ENCODE measurements around the gene INO80.

Gene INO80

DNA sequence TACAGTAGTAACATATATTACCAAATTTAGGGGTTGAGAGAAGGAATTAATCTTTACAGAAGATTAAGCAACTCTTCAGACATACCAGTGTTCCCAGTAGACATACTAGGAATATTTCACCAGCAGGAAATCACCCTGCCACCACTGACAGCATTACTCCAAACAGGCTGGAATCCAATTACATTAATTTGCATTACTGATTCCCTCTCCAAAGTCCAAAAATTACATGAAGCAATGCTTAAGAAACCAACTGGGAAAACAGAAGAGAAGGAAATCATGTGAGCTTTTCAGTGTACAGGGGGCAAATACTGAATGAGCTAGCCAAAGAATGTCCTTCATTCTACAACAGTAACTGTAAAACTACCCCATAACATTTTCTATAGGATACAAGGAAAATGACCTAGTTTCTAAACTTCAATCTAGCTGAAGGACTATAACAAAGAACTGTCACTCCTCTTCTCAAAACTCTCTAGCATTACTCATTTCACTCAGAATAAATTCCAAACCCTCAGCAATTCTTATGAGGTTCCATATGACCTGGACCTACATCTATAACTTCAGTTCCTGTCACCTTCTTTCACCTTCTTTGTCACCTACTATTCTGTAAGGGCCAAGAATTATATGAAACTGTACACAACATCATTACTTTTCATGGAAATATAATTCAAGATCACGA lies 72.7 kb downstream of the INO80 start:
- no peak for DNase-seq

DNA sequence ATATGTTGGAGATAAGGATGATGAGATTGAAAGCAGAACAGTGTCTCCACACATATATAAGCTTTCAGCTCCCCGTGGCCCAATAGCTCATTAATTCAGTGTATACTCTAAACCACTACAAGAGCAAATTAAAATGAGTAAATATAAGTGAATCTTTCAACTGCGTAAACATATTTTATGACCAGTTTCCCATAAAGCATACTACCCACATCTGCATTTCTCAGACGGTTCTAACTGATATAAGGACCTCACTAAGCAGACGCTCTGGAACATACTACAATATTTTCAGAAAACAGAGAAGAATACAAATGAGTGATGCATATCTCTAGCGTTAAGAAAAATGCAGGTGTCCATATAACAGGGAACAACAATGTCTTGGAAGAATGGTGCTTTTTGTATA lies 73.2 kb downstream of the INO80 start:
- DNase-seq = no peak

DNA sequence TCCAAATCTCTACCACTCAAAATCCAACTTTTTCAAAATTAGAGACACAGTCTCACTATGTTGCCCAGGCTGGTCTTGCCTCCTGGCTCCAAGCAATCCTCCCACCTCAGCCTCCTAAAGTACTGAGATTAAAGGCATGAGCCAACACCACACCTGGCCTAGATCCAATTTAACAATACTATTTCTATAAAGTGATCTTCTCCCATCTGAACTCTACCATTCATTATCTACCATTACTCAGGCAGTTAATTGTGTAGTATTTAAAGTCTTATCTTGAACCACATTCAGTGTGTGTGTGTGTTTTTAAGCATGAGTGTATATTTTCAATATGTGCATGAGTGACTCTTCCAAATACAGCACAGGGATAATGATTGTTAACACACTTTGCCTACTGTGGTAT lies 77.0 kb downstream of the INO80 start:
- peak; percentile 81 for DNase-seq

DNA sequence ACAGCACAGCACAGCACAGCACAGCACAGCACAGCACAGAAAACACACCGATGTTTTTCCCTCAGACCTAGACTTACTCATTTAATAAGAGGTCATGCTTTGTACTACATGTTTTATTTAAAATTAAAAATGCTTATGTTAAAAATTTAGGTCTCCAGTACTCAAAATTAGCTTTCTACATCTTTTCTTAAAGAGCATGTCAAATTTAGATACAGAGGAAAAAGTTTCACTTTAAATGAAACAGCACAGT lies 84.1 kb downstream of the INO80 start:
- no peak for DNase-seq

DNA sequence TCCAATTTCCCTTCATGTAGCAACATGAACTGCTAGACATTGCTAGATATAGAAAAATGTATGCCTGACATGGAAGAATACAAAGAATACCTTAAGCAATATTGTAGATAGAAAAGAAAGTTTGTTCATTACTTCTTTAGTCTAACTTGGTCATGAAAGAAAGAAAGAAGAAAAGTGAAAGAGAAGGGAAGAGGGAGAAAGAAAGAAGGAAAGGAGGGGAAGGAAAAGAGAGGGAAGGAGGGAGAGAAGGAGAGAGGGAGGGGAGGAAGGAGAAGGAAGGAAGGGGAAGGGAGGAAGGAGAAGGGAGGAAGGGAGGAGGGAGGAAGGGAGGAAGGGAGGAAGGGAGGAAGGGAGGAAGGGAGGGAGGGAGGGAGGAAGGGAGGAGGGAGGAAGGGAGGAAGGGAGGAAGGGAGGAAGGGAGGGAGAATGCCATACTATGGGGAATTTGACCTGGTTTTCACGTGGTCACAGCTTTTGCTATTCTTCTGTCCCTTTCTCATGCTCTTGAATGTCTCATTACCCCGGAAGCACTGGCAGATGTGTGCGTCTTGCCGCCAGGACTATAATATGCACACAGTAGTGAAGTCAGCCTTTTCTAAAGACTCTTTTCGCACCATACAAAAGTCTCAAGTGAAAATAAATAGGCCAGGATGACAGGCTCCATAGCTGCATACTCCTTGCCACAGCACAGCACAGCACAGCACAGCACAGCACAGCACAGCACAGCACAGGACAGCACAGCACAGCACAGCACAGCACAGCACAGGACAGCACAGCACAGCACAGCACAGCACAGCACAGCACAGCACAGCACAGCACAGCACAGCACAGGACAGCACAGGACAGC lies 84.6 kb downstream of the INO80 start:
- DNase-seq = no peak

DNA sequence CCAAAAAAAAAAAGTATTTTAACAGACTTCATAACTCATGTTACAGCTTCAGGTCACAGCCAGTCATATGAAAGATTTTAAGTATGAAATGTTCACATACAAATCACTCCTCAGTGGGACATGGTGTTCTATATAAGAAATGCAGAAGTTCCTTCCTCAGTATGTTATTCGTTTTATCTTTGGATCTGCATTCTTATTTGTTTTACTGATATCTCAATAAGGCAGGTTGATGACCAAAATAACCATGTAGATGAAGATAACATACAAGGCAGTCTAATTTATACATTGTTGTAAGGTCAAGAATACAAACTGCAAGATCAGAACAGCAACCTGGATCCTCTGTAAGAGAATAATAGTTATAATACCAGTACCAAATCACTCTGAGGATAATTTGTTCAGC lies 87.2 kb downstream of the INO80 start:
- peak; percentile 9 for DNase-seq

DNA sequence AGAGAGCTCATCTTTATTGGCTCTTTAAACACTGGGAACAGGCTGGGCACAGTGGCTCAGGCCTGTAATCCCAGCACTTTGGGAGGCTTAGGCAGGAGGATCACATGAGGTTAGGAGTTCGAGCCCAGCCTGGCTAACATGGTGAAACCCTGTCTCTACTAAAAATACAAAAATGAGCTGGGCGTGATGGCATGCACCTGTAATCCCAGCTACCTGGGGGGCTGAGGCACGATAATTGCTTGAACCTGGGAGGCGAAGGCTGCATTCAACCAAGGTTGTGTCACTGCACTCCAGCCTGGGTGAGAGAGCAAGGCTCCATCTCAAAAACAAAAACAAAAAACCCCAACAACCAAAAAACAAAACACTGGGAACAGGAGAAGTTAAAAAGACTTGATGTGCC lies 90.7 kb downstream of the INO80 start:
- DNase-seq = no peak

DNA sequence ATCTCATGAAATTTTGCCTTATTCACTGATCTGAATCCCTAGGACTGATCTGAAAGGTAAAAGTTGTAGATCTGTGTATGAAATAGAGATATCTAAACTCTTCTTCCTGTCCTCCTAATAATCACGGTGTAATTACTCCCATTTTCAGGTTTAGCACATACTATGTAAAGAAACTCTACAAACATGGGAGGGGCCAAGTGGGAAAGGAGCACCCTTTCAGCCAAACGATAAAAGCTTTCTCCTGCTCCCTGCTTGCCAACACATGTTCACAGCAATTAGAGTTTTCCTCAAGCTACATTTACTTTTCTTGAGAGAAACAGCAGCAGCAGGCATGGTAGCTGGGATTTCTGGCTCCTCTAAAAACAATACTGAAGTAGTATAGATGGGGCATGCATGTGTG lies 91.2 kb downstream of the INO80 start:
- DNase-seq = no peak

DNA sequence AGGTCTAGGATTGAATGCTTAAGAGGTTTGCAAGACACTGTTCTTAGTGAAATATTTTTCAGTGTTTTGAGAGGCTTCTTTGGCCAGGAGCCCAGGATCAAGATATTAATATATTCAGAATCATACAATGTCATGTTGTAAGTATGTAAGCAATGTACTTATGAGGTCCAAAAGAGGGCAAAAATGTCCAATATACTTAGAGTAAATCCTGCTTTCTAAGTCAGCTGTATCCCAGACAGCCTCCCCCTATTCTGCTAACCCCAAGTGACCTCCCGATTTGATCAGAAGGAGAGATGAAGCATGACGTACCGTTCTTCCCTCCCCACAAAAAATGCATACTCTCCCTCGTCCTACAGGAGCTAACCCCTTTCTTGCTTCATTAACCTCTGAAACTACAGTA lies 91.9 kb downstream of the INO80 start:
- DNase-seq = no peak

DNA sequence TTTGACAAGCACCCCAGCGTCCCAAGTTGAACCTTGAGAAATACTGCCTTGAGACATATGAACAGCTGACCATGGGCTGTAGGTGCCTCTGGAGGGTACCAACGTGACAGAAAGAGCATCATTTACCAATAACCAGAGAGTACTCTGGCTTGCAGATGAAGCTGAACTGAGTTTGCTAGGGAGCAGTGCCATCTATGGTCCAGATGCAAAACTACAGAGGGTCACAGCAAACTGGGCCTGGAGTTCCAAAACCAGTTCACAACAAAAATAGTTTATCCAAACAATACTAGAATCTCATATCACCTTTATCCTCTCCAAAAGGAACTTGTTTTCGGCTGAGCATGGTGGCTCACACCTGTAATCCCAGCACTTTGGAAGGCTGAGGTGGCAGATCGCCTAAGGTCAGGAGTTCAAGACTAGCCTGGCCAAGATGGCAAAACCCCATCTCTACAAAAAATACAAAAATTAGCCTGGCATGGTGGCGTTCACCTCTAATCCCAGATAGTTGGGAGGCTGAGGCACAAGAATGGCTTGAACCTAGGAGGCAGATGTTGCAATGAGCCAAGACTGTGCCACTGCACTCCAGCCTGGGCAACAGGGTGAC lies 93.5 kb downstream of the INO80 start:
- peak; percentile 41 for DNase-seq

DNA sequence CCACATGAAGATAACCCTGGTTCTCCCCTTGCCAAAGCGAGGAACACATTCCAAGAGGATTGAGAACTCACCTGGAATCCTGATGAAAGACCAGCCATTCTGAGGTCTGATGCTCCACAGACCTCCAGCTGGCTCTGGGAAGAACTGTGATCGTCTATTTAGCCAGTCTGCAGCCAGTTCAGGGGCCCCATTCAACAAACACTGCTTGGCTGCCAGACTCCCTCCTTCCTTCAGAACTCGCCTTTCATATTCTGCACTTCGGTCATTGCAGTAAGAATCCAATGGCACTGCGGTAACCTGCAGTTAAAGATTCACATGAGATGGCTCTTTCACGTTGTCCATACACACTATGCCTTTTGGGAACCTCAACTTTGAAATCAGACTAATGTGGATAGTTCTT lies 95.3 kb downstream of the INO80 start:
- DNase-seq = no peak

DNA sequence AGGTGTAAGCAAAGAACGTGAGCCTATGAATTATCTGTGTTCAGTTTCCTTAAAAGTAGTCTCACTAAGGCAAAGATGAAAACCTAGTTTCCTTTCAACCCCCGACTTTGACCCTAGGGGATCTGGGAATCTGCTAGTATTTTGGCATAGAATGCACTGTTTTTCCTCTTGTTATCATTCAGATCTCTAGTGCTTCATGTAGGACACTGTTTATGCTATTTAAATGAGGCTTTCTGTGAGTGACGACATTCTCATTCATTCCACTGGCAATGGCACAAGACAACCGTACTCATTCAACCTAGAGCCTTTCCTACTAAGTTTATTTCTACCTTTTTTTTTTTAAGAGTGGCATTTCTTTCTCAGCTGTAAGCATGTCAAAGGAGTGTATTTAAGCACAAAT lies 95.8 kb downstream of the INO80 start:
- no peak for DNase-seq

DNA sequence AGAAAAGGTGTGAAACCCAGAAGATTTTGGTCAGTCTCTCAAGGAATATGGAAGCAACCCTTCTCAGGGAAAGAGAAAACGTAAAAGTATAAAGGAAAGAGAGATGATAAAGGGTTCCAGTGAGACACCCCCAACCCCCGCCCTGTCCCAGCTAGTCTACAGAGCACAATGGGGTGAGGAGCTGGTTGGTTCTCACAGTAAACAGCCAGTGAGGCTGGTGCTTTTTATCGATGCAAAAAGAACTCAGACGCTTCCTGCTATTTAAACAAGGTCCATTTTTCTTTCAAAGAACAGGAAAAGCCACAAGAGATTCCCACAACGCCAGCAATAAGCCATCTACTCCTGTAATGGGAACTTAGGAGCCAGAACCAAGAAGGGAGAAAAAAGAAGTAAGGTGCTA lies 96.9 kb downstream of the INO80 start:
- DNase-seq = no peak

DNA sequence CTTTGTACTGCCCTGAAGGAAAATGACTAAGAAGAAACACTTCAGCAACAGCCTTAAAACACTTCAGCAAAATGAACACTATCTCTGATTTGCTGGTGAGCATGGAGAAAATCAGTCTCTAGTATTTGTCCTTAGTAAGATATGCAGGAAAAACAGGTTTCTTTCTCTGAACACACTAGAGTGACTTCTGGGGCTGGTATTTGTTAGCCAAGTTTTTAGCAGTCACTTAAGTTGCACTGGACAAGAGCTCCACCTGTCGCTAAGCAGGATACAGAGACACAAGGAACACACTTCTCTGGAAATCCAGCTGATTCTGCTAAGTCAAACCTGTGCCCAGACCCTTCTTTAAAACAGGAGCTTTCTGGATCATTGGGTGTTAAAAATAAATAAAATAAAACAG lies 97.5 kb downstream of the INO80 start:
- peak; percentile 21 for DNase-seq

DNA sequence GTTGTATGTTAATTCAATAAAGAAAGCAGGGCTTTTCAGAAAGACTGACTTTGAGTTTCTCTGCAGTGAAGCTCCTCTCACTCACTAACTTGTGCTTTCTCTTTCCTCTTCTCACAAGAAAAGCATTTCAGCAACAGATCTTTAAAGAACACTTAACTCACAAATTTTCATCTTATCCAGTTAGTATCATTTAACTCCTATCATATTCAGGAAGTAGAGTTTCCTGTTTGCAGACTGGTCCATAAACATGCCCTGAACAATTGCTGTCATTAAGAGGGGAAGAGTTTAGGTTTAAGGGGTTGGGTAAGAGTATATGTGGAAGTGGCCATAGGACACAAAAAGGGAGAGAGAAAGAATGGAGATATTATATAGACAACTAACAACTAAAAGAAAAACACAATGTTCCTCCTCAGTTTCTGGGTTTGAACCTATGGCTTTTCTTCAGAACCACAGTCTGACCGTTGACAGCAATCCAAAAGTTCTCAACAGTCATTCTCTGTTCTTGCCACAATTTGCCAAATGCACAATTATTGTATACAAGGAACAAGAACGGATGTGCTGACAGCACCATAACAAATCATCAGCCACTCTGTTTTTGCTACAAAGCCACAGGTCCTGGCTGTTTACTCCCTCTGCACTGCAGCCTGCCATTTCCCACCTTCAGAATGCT lies 98.9 kb downstream of the INO80 start:
- no peak for DNase-seq

DNA sequence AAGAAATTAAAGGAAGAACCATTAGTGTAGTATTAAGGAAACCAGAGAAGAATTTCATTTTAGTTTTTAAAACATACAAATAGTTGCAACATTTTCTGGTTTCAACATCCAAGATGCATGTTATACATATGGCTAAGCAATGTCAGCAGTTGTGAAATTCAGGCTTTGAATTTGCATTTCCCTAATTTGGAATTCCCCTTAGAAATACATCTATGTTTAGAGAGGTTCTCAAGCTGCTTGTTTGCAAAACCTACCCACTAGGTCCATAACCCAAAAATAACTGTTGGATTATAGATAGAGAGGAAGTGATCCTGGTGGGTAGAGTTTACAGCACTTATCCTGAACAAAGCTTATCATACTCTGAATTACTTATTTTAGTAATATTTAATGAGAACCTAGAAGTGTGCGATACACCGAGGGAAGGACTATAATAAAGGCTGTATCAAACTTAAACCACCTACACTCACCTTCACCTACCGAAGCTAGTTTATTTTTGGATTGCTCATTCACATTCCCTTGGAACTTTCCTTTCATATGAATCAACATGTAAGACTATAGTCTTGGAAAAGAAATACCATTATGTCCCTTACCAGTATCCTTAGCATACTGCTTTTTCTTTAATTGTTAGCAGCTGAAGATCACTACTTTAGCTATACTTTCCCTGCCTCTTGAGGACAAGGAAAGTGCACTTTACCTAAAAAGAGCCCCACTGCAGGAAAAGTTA lies 102.2 kb downstream of the INO80 start:
- DNase-seq = no peak

DNA sequence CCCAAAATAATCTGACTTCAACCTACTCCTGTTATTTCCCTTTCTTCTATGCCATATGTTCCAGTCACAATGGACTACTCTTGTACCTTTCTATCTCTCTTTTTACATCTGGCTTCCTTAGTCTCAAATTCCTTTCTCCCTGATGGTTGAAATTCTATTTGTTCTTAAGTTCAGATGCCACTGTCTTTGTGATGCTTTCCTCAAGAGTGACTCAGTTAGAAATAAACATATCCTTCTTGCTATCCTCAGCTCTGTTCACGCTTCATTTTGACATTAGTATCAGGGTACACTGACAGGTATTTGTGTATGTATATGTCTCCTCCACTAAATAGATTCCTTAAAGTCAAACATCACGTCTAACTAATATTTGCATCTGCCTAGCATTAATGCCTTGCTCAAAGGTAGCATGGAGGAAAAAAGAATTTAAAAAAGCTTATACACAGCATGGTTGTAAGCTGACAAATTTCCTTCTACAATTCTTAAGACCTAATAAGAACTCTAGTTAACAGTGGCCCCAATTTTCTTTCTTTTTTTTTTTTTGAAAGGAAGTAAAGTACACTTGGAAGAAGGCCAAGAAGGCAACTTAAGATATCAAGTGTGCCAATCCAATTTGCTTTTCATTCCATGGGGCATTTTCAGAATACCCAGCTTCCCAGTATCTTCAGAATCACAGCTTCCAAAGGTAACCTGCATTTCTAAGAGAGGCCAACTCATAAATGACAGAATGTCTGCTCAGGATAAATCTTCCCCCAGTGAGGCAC lies 104.8 kb downstream of the INO80 start:
- peak; percentile 11 for DNase-seq

DNA sequence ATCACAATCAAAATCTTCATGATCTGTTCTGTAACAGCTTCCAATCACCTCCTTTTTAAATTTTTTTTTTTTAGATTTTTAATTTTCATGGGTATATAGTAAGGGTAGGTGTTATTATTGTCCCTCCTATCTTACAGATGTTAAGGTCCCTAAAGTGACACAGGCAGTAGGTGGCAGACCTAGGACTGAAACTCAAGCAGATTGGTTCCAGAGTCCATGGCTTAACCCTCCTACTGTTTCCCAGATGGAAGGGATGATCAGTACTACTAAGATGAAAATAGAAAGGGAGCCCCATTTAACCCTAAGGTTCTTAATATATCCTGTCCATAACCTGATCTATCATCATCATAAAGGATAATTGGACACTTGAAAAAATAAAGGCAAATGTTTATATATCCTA lies 105.7 kb downstream of the INO80 start:
- no peak for DNase-seq

DNA sequence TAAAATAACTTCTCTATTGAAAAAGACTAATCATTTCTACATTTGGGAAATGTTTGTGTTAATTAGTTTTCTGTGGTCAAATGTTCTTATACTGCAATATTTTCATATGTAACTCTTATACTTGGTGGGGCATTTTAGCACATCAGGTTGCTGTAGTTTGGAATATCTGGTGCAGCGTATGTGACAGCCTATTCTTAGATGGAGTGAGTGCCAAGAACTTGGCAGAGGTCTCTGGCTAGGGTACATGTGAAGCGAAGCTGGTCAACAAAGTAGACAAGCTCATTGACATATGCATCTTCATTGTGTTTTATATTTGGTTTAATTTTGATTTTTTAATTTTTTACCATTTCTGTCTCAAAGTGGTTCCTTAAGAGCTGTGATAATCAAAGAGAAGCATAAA lies 109.6 kb downstream of the INO80 start:
- DNase-seq = no peak

DNA sequence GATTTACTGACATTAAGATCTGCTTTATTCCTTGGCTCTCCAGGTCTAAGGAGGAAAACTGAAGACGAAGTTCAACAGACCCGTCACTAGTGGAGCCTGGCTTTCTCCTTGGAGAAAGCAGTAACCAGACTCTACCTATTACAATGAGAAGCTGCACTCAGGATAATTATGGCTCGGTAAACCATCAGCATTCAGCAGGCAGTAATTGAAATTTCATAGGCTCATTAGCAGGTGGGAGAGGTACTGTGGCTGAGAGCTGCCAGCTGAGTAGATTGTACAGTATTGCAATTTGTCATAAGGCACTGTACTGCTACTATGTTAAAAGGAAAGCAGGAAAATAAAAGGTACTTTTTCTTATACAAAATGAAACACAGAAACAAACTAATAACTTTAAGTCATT lies 111.6 kb downstream of the INO80 start:
- no peak for DNase-seq

DNA sequence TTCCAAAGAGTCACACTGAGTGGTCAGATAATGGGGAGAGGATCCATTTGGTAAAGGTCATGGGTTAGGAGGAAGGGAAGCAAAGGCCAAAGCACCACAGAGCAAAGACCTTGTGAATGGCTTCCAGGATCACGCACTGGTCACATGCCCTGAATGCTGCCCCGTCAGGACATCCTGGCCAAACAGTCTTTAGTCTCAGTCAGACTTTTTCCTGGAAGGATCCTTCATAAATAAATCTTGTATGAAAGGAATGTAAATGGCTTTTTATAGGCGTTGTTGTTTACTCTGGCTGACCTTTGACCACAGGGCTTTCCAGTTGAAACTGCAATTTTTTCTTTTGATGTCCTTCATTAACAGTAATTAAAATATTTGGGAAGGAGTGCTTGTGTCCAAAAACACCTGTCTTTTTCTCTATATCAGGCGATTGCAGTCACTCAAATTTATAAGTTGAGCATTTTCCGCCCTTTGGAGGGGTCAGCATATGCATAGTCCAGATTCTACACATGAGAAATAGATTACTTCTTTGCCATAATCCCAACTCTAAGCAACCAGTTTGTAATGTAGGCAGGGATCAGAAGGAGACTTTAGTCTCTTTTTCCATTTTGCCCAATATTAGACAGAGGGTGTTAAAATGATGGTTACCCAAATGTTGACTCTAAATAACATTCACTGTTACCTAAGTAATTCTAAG lies 114.4 kb downstream of the INO80 start:
- no peak for DNase-seq

DNA sequence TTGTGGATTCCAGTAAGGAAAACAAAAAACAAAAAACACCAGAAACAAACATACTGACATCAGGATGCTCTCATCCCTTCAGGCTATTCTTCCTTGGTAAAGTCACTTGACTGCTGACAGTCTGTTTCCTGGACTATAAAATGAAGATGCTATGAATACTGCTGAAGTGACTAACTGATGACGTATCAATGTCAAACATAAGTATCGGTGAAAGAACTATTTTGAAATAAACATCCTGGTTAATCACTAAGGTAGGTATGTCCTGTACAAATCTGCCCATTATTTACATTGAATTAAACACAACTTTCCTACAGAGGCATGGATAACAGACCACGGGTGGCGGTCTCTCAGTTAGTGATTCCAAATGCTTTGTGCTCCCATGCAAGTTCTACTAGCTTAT lies 116.9 kb downstream of the INO80 start:
- no peak for DNase-seq
